Measurements from ENCODE around the gene PHEX. TPM values are rescaled to one million over a fixed set of nuclear protein-coding genes. Genes with fewer than 3 reads are reported as not detected.
"Not testable (repeated sequence)": the region's sequence is repeated elsewhere in the genome, so short reads cannot be mapped to it uniquely, and the experiment has no call there.

The PHEX gene
- total RNA-seq, 2 experiments from 2014 or later = 3.0 to 3.7 TPM

DNA sequence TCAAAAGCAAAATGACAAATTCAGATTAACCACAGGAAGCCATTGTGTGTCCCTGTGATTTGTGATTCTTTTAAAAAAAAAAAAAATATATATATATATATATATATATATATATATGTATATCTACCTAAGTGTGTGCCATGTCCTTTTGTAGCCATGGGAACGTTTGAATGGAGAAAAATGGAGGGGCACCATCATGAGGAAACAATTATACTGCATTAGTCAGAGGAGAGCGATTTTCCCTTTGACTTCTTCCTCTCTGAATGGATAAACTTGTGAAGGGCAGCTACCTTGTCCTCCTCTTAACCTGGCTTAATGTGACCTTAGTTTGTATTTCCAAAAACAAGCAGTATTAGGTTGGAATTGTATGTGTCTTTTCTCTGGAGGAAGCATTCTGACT, 217.2 kb downstream of the PHEX start:
- DNase-seq = no peak
- H3K4me3 Mint-ChIP-seq = no peak overlapping the region
- intact Hi-C loops (cut with DNase I, micrococcal nuclease) = no loop called here
- H3K36me3 Mint-ChIP-seq (ENCODE audit: low read depth) = no peaks in the 10 kb centered on the region
- POLR2A ChIA-PET = no interaction called here
- no peaks in the 10 kb centered on the region for H3K9me3 Mint-ChIP-seq (ENCODE audit: low read depth)
- no peaks in the 10 kb centered on the region for H3K27me3 Mint-ChIP-seq
- no peaks in the 10 kb centered on the region for H3K4me1 Mint-ChIP-seq
- CTCF ChIA-PET = no interaction called here
- no peak overlapping the region for H3K27ac Mint-ChIP-seq
- no peak for ATAC-seq

DNA sequence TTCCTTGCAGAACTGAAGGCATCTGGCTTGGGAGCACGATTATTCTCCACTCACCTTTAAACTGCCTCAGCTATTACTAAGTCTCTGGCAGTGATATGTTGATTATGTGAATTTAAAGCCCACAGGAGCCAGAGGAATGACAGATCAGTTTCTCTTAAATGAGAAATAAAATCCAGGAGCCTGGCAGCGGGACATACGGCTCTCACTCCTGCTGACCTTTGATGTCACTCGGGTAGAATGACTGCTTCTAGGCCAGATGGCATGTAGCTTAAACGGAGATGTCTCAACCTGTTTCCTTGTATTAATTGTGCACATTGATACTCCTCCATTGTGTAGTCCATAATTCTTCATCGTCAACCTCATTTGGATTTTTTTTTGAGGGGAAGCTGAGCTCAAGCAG, 236.6 kb downstream of the PHEX start:
- Mint-ChIP-seq H3K4me1 (no peaks in the 10 kb centered on the region), H3K36me3 (ENCODE audit: low read depth) (no peaks in the 10 kb centered on the region), H3K27ac (no peak overlapping the region), H3K27me3 (no peaks in the 10 kb centered on the region), H3K9me3 (ENCODE audit: low read depth) (no peaks in the 10 kb centered on the region), H3K4me3 (no peak overlapping the region)
- CTCF ChIA-PET = no interaction called here
- POLR2A ChIA-PET = no interaction called here
- ATAC-seq (no peak), DNase-seq (no peak)
- intact Hi-C loops (cut with DNase I, micrococcal nuclease) = no loop called here

DNA sequence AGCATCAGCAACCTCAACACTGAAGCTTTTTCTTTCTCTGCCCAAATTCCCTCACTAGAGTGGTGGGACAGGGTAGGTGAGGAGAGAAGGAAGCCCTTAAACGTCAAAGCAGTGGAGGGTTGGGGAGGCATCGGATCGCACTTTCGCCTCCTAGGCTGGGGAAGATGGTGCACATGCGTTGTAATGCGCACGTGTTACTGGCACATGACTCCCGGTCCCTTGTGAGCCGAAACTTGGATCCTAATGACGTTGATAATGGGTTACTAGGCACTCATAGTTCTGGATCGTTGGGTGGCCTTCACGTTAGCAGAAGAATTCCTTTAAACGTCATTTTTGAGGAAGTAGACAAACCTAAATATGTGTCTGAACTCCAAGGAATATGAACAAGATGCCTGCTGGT, 240.5 kb downstream of the PHEX start, which contains the start of gene CBLL2:
Gene CBLL2 (plus strand): TSS at position 301 of the 400 bp plus-strand sequence. CDS start 79 bp downstream, at position 380.
- no peaks in the 10 kb centered on the region for H3K4me1 Mint-ChIP-seq
- ATAC-seq = no peak
- H3K4me3 Mint-ChIP-seq = no peak within 1 kb of the TSS
- no peaks in the 10 kb centered on the region for H3K36me3 Mint-ChIP-seq (ENCODE audit: low read depth)
- ChIA-PET CTCF (no interaction called here), POLR2A (no interaction called here)
- intact Hi-C loops (cut with DNase I, micrococcal nuclease) = no loop called here
- DNase-seq = no peak
- H3K9me3 Mint-ChIP-seq (ENCODE audit: low read depth) = no peaks in the 10 kb centered on the region
- H3K27ac Mint-ChIP-seq = no peak within 1 kb of the TSS
- peaks cover 1% of the 10 kb centered on the region for H3K27me3 Mint-ChIP-seq

DNA sequence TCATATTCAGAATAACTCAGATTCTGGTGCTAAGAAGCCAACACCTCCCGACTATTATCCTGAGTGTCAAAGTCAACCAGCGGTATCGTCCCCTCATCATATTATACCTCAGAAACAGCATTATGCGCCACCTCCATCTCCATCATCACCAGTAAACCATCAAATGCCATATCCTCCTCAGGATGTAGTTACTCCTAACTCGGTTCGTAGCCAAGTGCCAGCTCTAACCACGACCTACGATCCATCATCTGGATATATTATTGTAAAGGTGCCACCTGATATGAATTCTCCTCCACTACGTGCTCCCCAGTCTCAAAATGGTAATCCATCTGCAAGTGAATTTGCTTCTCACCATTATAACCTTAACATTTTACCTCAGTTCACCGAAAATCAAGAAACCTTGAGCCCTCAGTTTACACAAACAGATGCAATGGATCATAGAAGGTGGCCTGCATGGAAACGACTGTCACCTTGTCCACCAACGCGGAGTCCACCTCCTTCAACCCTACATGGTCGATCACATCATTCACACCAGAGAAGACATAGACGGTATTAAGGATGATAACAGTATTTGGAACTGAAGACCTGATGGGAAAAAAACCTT, 241.7 kb downstream of the PHEX start:
- CTCF ChIA-PET = no interaction called here
- no peak overlapping the region for H3K4me3 Mint-ChIP-seq
- DNase-seq = no peak
- POLR2A ChIA-PET = no interaction called here
- H3K36me3 Mint-ChIP-seq (ENCODE audit: low read depth) = no peaks in the 10 kb centered on the region
- H3K9me3 Mint-ChIP-seq (ENCODE audit: low read depth) = no peaks in the 10 kb centered on the region
- no peak overlapping the region for H3K27ac Mint-ChIP-seq
- ATAC-seq = no peak
- H3K4me1 Mint-ChIP-seq = no peaks in the 10 kb centered on the region
- intact Hi-C loops (cut with DNase I, micrococcal nuclease) = no loop called here
- peaks cover 1% of the 10 kb centered on the region for H3K27me3 Mint-ChIP-seq

DNA sequence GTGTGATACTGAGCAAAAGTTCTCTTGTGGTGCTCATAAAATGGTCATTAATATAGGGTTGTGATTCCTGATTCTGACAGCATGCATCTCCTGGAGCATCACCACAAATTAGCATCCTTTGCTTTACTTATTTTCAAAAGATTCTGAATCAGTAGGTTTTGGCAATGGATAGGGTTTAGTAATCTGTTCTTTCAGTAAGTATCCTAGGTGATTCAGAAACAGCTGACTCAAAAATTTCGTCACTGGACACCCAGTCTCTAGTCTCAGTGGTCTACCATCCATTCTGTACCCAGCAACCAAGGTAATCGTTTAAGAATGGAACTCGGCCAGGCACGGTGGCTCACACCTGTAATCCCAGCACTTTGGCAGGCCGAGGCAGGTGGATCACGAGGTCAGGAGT, 244.7 kb downstream of the PHEX start:
- Mint-ChIP-seq H3K9me3 (ENCODE audit: low read depth) (no peaks in the 10 kb centered on the region), H3K4me1 (no peaks in the 10 kb centered on the region), H3K4me3 (no peak overlapping the region), H3K36me3 (ENCODE audit: low read depth) (no peaks in the 10 kb centered on the region), H3K27me3 (peaks cover 1% of the 10 kb centered on the region), H3K27ac (no peak overlapping the region)
- ChIA-PET POLR2A (no interaction called here), CTCF (interaction anchor here (0.6 kb wide), 1 partner anchor 123 kb away, joined by 3 read pairs; no protein-coding TSS in a partner anchor)
- intact Hi-C loops (cut with DNase I, micrococcal nuclease) = no loop called here
- DNase-seq = no peak
- ATAC-seq = no peak

DNA sequence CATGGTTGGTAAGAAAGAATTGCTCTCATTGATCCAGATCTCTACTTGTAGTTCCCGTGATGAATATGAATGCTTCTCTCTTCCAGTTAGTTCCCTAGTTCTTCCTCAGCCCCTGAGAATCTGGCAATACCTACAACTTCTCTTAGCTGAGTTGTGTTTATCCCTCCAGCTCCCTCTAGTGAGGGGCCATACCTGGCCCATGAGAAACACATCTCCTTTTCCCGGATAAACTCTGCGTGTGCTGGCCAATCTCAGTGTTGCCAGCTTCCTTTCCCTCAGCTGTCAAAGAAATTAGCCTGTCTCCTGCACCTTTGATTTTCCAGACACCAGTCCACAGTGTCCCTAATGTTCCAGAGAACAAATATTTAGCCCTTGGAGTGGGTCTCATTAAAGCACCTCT, 246.2 kb downstream of the PHEX start:
- ChIA-PET POLR2A (no interaction called here), CTCF (no interaction called here)
- intact Hi-C loops (cut with DNase I, micrococcal nuclease) = no loop called here
- no peaks in the 10 kb centered on the region for H3K36me3 Mint-ChIP-seq (ENCODE audit: low read depth)
- ATAC-seq = no peak
- H3K4me1 Mint-ChIP-seq = no peaks in the 10 kb centered on the region
- DNase-seq = no peak
- H3K9me3 Mint-ChIP-seq (ENCODE audit: low read depth) = no peaks in the 10 kb centered on the region
- no peak overlapping the region for H3K4me3 Mint-ChIP-seq
- H3K27me3 Mint-ChIP-seq = peaks cover 1% of the 10 kb centered on the region
- no peak overlapping the region for H3K27ac Mint-ChIP-seq

DNA sequence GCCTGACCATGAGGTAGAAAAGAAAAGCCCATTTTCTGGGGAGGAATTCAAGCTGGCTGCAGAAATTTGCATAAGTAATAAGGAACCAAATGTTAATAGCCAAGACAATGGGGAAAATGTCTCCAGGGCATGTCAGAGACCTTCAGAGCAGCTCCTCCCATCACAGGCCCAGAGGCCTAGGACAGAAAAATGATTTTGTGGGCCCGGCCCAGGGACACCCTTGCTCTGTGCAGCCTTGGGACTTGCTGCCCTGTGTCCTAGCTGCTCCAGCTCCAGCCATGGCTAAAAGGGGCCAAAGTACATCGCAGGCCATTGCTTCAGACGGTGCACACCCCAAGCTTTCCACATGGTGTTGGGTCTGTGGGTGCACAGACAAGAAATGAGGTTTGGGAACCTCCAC, 257.1 kb downstream of the PHEX start:
- POLR2A ChIA-PET, CTCF ChIA-PET: not testable (repeated sequence)

DNA sequence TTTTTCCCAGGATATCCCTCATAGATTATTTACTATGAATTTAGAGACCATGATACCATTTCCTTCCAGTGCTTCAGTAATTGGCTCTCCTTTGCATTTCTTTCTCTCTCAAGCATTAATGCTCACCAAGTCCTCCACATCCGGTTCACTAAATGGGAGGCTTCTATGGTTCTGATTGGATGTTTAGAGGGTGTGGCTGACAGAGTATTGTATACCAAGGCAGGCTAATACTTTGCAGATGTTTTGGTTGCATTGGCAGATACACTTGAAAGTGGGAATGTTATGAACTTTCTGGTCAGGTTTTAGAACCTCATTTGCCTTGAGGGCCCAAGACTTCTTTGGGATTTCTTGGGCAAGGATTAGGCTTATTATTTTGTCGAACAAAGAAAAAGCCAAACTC, 264.7 kb downstream of the PHEX start:
- DNase-seq (no peak), ATAC-seq (no peak)
- H3K4me1 Mint-ChIP-seq = no peaks in the 10 kb centered on the region
- H3K27ac Mint-ChIP-seq = no peak overlapping the region
- POLR2A ChIA-PET = no interaction called here
- peaks cover 2% of the 10 kb centered on the region for H3K27me3 Mint-ChIP-seq
- intact Hi-C loops (cut with DNase I, micrococcal nuclease) = no loop called here
- no peaks in the 10 kb centered on the region for H3K36me3 Mint-ChIP-seq (ENCODE audit: low read depth)
- CTCF ChIA-PET = no interaction called here
- no peaks in the 10 kb centered on the region for H3K9me3 Mint-ChIP-seq (ENCODE audit: low read depth)
- H3K4me3 Mint-ChIP-seq = no peak overlapping the region

More for the DNA sequence above, 257.1 kb downstream of the PHEX start:
- H3K4me3 Mint-ChIP-seq; H3K9me3 Mint-ChIP-seq (ENCODE audit: low read depth); intact Hi-C loops (cut with DNase I, micrococcal nuclease); DNase-seq; H3K4me1 Mint-ChIP-seq; ATAC-seq; H3K36me3 Mint-ChIP-seq (ENCODE audit: low read depth); H3K27ac Mint-ChIP-seq; H3K27me3 Mint-ChIP-seq: not testable (repeated sequence)

DNA sequence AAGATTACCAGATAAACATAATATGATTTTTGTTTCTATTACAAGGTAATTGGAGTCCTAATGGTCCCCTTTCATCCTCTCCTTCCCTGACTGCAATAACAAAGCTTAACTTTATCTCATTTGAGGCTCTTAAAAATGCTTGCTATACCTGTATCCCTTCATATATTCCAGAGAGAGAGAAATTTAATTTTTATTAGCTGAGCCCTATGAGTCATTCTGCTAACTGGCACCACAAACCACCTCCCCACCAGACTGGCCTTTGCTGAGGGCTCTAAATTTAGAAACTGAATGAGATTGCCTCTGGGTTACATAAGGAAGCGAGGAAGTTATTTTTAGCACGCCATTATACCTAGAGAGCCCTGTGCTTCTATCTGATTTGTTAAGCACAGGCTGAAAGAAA, 268.0 kb downstream of the PHEX start:
- Mint-ChIP-seq H3K36me3 (ENCODE audit: low read depth) (no peaks in the 10 kb centered on the region), H3K4me1 (no peaks in the 10 kb centered on the region), H3K27ac (no peak overlapping the region), H3K9me3 (ENCODE audit: low read depth) (no peaks in the 10 kb centered on the region), H3K4me3 (no peak overlapping the region), H3K27me3 (no peaks in the 10 kb centered on the region)
- intact Hi-C loops (cut with DNase I, micrococcal nuclease) = no loop called here
- ChIA-PET POLR2A (no interaction called here), CTCF (no interaction called here)
- DNase-seq = no peak
- no peak for ATAC-seq

Other genes with a start within 250 kb of the PHEX start
- gene MBTPS2, start 192.7 kb upstream of the PHEX start, total RNA-seq = 1 to 10 TPM; 6.9 to 7.8 TPM
- gene YY2, start 176.3 kb upstream of the PHEX start, total RNA-seq = 1 to 10 TPM in 1 of 2 experiments, under 1 TPM in 1; 0.88 to 1.3 TPM
- 100 to 1,000 TPM; 100 to 124 TPM for gene SMS, start 91.6 kb upstream of the PHEX start, total RNA-seq
- gene CBLL2, start 240.6 kb downstream of the PHEX start, total RNA-seq = not detected

Measured in activated CD4-positive, alpha-beta T cell treated with anti-CD3 and anti-CD28 coated beads for 36 hours (primary cell).